ENCODE results near the gene CCDC28B.

Gene CCDC28B

DNA sequence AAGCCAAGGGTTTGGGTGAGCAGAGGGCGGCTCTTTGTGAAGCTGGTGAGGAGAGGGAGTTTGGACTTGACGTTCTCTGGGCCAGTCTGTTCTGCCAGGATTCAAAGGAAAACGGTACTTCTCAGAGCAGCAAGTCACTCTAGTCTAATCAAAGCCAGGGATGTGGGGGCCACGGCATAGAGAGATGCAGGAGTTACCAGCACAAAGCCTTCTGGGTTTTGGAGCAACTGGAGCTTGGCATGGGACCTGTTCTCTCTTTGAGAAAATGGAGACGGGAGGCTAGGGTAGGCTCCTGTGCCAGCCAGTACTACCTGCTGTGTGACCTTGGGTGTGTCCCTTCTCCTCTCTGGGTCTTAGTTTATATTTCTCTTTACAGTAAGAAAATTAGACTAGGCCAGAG is 18.8 kb upstream of the CCDC28B start:
- peaks cover 70% of the 10 kb centered on the region for H3K36me3 Mint-ChIP-seq (ENCODE audit: low read depth)
- peaks cover 59% of the 10 kb centered on the region for H3K4me1 Mint-ChIP-seq (ENCODE audit: low read depth)
- H3K27ac Mint-ChIP-seq, result peak overlapping the region; percentile 99
- no peaks in the 10 kb centered on the region for H3K9me3 Mint-ChIP-seq
- no peaks in the 10 kb centered on the region for H3K27me3 Mint-ChIP-seq
- H3K4me3 Mint-ChIP-seq, result peak overlapping the region; percentile 98
- no peak for DNase-seq

DNA sequence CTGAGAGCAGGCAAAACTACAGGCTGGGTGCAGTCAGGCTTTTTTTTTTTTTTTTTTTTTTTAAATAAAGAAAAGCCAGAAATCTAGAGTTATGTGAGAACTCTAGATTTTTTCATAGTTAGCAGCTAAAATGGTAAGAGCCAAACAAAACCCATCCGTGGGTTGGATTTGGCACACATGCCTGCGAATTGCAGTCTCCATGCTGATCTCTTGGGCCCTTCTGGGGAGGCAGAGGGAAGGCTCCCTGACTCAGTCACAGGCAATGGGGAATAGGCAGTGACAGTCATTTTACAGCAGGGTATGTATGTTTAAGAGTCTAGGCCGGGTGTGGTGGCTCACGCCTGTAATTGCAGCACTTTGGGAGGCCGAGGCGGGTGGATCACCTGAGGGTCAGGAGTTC is 18.3 kb upstream of the CCDC28B start:
- H3K9me3 Mint-ChIP-seq, result no peaks in the 10 kb centered on the region
- peaks cover 72% of the 10 kb centered on the region for H3K36me3 Mint-ChIP-seq (ENCODE audit: low read depth)
- peak overlapping the region; percentile 99 for H3K27ac Mint-ChIP-seq
- H3K4me3 Mint-ChIP-seq, result peak overlapping the region; percentile 98
- H3K27me3 Mint-ChIP-seq, result no peaks in the 10 kb centered on the region
- H3K4me1 Mint-ChIP-seq (ENCODE audit: low read depth), result peaks cover 61% of the 10 kb centered on the region
- DNase-seq, result no peak

DNA sequence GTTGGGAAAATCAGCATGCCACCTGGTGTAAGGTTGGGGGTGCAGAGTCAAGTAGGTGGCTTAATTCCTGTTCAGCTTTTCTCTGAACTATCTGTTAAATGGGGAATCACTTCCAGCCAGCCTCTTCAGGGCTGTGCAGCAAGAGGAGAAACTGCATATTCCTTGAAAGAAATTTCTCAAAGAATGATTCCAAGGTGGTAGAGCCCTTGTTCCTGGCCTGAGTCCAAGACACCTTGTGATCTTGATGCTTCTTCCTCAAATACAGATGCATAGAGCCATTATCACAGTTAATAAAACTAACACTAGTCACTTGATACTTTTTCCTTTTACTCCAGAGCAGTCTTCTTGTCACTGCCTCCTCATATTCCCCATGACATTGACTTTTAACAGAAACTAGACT is 15.7 kb upstream of the CCDC28B start:
- H3K4me1 Mint-ChIP-seq (ENCODE audit: low read depth), result peaks cover 53% of the 10 kb centered on the region
- no peak for DNase-seq
- peak overlapping the region; percentile 98 for H3K4me3 Mint-ChIP-seq
- H3K27me3 Mint-ChIP-seq, result no peaks in the 10 kb centered on the region
- peak overlapping the region; percentile 86 for H3K27ac Mint-ChIP-seq
- no peaks in the 10 kb centered on the region for H3K9me3 Mint-ChIP-seq
- peaks cover 95% of the 10 kb centered on the region for H3K36me3 Mint-ChIP-seq (ENCODE audit: low read depth)

DNA sequence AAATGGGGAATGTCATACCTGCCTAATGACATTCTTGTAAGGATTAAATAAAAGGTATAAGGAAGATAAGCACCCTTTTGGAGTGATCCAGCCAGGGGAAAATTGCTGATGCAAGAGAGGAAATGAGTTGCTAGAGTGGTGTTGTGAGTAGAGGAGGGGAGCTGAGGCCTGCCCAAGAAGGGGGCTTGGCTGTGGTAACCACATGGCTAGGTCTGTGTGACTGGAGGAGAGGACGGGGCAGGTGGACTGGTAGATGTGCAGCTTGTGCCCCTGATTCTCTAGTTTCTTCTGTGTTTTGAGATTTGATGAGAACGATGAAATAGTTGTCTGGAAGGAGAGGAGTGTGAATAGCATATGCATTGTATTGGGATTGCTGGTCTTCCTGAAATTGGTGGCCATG is 14.3 kb upstream of the CCDC28B start:
- no peak for DNase-seq
- Mint-ChIP-seq H3K36me3 (ENCODE audit: low read depth) (peaks cover 97% of the 10 kb centered on the region), H3K27ac (peak overlapping the region; percentile 94), H3K4me3 (peak overlapping the region; percentile 19), H3K27me3 (no peaks in the 10 kb centered on the region), H3K9me3 (no peaks in the 10 kb centered on the region), H3K4me1 (ENCODE audit: low read depth) (peaks cover 48% of the 10 kb centered on the region)

DNA sequence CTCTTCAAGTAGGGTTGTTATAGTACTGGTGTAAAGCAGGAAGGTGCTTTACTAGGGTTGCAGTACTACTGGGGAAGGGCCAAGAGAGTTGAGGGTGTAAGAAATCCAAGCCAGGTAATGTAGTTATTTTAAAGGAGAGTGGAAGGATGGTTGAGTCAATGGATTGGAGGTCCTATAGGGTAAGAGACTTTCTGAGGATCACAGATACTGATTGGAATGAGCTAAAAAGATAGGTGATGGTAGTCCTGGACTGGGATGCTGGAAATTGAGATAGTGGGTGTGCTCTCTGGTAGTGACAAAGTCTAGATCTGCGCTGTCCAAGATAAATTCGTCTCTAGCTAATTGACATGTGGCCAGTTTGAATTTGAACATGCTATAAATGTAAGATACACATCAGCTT is 13.9 kb upstream of the CCDC28B start:
- Mint-ChIP-seq H3K27ac (peak overlapping the region; percentile 94), H3K4me3 (peak overlapping the region; percentile 19), H3K27me3 (no peaks in the 10 kb centered on the region), H3K36me3 (ENCODE audit: low read depth) (peaks cover 97% of the 10 kb centered on the region), H3K9me3 (no peaks in the 10 kb centered on the region), H3K4me1 (ENCODE audit: low read depth) (peaks cover 44% of the 10 kb centered on the region)
- DNase-seq, result no peak

DNA sequence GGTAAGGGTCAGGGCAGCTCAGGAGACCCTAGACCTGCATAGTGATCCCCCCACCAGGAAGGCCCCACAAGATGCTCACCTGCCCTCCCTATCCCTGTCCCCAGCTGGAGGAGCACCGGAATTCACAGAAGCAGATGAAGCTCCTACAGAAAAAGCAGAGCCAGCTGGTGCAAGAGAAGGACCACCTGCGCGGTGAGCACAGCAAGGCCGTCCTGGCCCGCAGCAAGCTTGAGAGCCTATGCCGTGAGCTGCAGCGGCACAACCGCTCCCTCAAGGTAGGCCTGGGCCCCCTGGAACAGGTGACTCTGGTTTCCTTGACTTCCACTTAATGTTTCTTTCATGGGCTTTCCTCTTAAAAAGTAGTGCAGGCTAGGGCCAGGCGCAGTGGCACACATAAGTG is 12.5 kb upstream of the CCDC28B start:
- Mint-ChIP-seq H3K4me3 (no peak overlapping the region), H3K27me3 (no peaks in the 10 kb centered on the region), H3K9me3 (no peaks in the 10 kb centered on the region), H3K36me3 (ENCODE audit: low read depth) (peaks cover 97% of the 10 kb centered on the region), H3K27ac (peak overlapping the region; percentile 44), H3K4me1 (ENCODE audit: low read depth) (peaks cover 36% of the 10 kb centered on the region)
- no peak for DNase-seq

DNA sequence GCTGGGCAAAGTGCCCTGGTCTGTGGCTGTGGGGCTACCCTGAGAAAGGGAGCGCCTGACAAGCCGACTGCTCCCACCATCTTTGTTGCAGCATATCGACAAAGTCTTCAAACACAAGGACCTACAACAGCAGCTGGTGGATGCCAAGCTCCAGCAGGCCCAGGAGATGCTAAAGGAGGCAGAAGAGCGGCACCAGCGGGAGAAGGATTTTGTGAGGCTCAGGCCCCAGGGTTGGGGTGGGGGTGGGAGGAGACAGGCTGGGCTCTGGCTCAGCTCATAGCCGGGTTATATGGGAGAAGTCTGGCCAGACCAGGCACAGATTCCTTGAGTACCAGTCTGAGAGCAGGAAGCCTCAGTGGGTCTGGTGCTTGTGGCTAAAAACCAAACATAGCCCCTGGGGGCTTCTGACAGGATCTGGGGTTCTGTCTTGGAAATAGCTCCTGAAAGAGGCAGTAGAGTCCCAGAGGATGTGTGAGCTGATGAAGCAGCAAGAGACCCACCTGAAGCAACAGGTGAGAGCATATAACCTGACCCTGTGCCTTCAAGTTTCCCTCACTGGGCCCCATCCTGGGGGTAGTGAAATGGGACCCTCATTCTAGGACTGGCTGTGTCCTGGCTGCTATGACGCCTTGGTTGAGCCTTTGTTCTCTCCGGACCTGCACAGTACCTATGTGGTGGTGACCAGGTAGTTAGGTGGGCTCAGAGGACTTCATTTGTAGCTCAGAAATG is 8.0 kb upstream of the CCDC28B start:
- H3K4me1 Mint-ChIP-seq (ENCODE audit: low read depth), result peaks cover 49% of the 10 kb centered on the region
- H3K27ac Mint-ChIP-seq, result no peak overlapping the region
- peaks cover 100% of the 10 kb centered on the region for H3K36me3 Mint-ChIP-seq (ENCODE audit: low read depth)
- DNase-seq, result no peak
- no peaks in the 10 kb centered on the region for H3K27me3 Mint-ChIP-seq
- no peaks in the 10 kb centered on the region for H3K9me3 Mint-ChIP-seq
- H3K4me3 Mint-ChIP-seq, result no peak overlapping the region

DNA sequence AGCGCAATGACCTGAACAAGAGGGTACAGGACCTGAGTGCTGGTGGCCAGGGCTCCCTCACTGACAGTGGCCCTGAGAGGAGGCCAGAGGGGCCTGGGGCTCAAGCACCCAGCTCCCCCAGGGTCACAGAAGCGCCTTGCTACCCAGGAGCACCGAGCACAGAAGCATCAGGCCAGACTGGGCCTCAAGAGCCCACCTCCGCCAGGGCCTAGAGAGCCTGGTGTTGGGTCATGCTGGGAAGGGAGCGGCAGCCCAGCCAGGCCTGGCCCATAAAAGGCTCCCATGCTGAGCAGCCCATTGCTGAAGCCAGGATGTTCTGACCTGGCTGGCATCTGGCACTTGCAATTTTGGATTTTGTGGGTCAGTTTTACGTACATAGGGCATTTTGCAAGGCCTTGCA is 5.4 kb upstream of the CCDC28B start:
- no peak for DNase-seq
- peaks cover 64% of the 10 kb centered on the region for H3K4me1 Mint-ChIP-seq (ENCODE audit: low read depth)
- H3K4me3 Mint-ChIP-seq, result no peak overlapping the region
- no peaks in the 10 kb centered on the region for H3K9me3 Mint-ChIP-seq
- peaks cover 91% of the 10 kb centered on the region for H3K36me3 Mint-ChIP-seq (ENCODE audit: low read depth)
- peak overlapping the region; percentile 59 for H3K27ac Mint-ChIP-seq
- H3K27me3 Mint-ChIP-seq, result no peaks in the 10 kb centered on the region

DNA sequence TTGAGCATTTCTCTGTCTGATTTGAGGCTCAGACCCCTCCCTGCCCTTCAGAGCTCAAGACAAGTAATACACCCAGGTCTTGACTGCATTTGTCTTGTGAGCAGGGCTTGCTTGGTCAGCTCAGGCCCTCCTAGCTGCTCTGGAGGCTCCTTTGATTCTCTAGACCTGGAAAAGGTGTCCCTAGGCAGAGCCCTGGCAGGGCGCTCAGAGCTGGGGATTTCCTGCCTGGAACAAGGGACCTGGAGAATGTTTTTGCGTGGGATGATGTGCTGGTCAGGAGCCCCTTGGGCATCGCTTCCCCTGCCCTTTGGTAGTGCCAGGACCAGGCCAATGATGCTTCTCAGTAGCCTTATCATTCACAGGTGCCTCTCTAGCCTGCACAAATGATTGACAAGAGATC is 4.9 kb upstream of the CCDC28B start:
- H3K9me3 Mint-ChIP-seq, result no peaks in the 10 kb centered on the region
- no peak for DNase-seq
- H3K27ac Mint-ChIP-seq, result peak overlapping the region; percentile 59
- no peak overlapping the region for H3K4me3 Mint-ChIP-seq
- H3K36me3 Mint-ChIP-seq (ENCODE audit: low read depth), result peaks cover 86% of the 10 kb centered on the region
- H3K27me3 Mint-ChIP-seq, result no peaks in the 10 kb centered on the region
- H3K4me1 Mint-ChIP-seq (ENCODE audit: low read depth), result peaks cover 69% of the 10 kb centered on the region

DNA sequence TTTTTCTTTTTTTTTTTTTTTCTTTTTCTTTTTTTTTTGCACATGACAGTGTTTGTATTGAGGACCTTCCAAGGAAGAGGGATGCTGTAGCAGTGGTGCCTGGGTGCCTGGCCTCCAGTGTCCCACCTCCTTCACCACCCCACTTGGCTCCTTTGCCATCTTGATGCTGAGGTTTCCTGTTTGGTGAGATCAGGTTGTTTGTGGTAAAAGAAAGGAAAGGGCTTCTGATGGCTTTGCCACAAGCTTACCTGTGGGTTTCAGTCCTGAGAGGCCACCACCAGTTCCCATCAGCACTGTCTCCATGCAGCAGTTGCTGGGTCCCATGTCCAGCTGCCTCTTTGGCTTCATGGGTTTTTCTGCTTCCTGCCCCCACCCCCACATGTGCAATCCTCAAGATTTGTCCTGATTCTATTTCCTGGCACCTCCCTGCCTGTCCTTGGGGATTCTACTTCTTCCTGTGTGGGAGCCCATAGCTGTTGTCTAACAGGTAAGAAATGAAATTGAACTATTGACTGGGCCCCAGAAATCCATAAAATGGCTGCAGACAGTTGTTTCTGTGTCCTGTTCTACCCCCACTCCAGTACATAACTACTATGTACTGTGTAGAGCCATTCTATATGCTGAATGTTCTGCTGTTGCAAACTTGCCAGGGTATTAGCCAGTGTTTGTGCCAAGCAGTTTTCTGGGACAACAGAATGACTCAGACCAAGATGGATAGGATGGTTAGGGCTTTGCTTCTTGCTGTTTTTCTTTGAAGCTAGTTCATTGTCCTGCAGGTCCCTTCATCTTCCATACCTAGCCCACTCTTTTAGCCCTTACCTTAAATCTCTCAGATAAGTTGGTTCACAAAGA is 4.2 kb upstream of the CCDC28B start:
- Mint-ChIP-seq H3K27me3 (no peaks in the 10 kb centered on the region), H3K4me3 (no peak overlapping the region), H3K4me1 (ENCODE audit: low read depth) (peaks cover 72% of the 10 kb centered on the region), H3K36me3 (ENCODE audit: low read depth) (peaks cover 79% of the 10 kb centered on the region), H3K27ac (peak overlapping the region; percentile 78), H3K9me3 (no peaks in the 10 kb centered on the region)
- no peak for DNase-seq

DNA sequence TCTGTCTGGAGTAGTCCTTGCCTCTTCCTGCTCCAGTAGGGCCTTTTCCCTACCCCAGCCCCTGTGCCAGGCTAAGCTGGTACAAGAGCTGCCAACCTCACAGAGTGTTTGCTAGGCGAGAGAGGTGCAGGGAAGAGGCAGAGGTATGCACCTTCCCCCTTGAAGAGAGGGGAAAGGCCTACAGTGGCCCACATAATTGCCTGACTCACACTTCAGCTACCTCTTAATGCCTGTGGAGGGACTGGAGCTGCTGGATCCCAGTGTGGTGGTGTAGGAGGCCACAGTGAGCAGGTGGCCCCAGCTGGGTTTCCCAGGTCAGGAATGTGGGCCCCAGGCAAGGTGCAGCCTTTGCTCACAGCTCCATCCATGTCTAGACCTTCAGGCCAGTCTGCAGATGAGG is 3.3 kb upstream of the CCDC28B start:
- no peak overlapping the region for H3K4me3 Mint-ChIP-seq
- no peaks in the 10 kb centered on the region for H3K9me3 Mint-ChIP-seq
- H3K27me3 Mint-ChIP-seq, result no peaks in the 10 kb centered on the region
- peaks cover 81% of the 10 kb centered on the region for H3K4me1 Mint-ChIP-seq (ENCODE audit: low read depth)
- peaks cover 70% of the 10 kb centered on the region for H3K36me3 Mint-ChIP-seq (ENCODE audit: low read depth)
- no peak for DNase-seq
- peak overlapping the region; percentile 78 for H3K27ac Mint-ChIP-seq

DNA sequence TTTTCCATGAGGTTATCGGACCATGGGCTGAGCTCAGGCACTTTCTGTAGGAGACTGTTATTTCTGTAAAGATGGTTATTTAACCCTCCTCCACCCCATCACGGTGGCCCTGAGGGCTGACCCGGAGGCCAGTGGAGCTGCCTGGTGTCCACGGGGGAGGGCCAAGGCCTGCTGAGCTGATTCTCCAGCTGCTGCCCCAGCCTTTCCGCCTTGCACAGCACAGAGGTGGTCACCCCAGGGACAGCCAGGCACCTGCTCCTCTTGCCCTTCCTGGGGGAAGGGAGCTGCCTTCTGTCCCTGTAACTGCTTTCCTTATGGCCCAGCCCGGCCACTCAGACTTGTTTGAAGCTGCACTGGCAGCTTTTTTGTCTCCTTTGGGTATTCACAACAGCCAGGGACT is 2.6 kb upstream of the CCDC28B start:
- H3K27ac Mint-ChIP-seq, result peak overlapping the region; percentile 35
- H3K36me3 Mint-ChIP-seq (ENCODE audit: low read depth), result peaks cover 63% of the 10 kb centered on the region
- no peak overlapping the region for H3K4me3 Mint-ChIP-seq
- peaks cover 82% of the 10 kb centered on the region for H3K4me1 Mint-ChIP-seq (ENCODE audit: low read depth)
- H3K9me3 Mint-ChIP-seq, result no peaks in the 10 kb centered on the region
- H3K27me3 Mint-ChIP-seq, result no peaks in the 10 kb centered on the region
- DNase-seq, result no peak

DNA sequence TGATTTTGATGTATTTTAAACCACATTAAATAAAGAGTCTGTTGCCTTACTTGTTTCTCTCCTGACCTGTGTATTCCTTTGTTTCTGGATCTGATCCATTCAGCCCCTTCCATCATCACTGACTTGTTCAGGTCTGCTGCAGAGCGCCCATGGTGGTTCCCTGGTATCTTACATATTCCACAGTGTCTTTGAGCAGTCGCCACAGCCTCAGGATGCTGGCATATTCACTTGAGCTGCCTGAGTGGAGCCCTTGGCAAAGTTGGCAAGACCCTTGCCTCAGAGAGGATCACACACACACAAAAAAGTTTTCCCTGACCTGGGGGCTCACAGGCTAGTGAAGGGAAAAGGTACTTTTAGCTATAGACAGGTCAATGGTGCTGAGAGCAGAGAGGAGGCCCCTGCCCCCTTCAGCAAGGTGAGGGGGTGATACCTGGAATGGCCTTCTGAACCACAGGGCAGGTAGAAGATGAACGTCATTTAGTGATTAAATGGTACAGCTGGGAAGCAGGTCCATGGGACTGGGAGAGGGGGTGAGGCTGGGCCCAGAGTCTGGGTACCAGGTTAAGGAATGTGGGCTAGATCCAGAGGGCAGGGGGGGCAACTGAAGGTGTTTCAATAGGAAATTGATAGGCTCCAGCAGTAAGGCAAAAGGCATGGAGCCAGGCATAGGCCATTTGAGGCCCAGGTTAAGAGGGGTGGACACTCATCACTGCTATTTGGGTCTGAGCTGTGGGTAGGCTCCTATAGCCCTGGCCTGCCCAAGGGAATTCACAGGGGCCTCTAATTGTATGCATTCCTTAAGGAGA is 2.0 kb upstream of the CCDC28B start:
- no peak for DNase-seq
- Mint-ChIP-seq H3K27me3 (no peaks in the 10 kb centered on the region), H3K27ac (peak overlapping the region; percentile 44), H3K36me3 (ENCODE audit: low read depth) (peaks cover 57% of the 10 kb centered on the region), H3K4me1 (ENCODE audit: low read depth) (peaks cover 80% of the 10 kb centered on the region), H3K9me3 (no peaks in the 10 kb centered on the region), H3K4me3 (no peak overlapping the region)

DNA sequence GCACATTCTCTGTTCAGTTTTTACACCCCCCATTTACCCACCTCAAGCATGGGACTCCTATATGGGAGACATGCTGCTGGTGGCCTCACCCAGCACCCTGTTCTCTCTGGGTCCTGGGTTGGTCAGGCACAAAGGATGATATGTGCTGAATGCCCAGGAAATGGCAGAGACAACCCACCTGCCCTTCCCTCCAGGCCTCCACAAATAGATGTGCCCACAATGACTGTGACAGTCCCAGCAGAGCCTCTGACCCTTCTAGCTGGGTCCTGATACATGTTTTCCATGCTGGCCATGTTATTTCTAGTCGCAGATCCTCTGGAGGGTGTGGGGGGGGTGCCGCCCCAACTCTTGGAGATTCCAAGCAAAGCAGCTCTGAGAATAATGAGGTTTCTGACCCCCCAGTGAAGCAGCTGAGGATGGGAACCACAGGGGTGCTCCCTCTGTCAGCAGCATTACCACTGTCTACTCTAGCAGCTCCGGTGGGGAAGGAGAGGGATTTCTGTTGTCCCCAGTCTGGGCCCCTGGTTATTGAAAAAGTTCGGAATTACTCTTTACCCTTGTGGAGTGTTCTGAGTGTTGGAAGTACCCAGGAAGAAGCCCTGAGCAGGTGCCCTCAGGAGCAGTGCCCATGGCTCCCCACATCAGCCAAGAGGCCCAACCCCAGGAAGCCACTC is 1.2 kb upstream of the CCDC28B start:
- no peak for DNase-seq
- H3K27ac Mint-ChIP-seq, result peak overlapping the region; percentile 79
- no peak overlapping the region for H3K4me3 Mint-ChIP-seq
- no peaks in the 10 kb centered on the region for H3K9me3 Mint-ChIP-seq
- no peaks in the 10 kb centered on the region for H3K27me3 Mint-ChIP-seq
- peaks cover 52% of the 10 kb centered on the region for H3K36me3 Mint-ChIP-seq (ENCODE audit: low read depth)
- peaks cover 79% of the 10 kb centered on the region for H3K4me1 Mint-ChIP-seq (ENCODE audit: low read depth)
